ENCODE results near the gene MACROD2. TPM values are rescaled to one million over a fixed set of nuclear protein-coding genes. Genes with fewer than 3 reads are reported as not detected.

MACROD2 gene
- total RNA-seq, 1 experiment from 2014 or later = 3.7 TPM

- H3K36me3 ChIP-seq (ENCODE audit: control insufficient read depth in 1 of 2, insufficient read depth in 2 of 2, low read length in 2 of 2) = no peaks in the 10 kb centered on the region
- H3K27ac ChIP-seq (ENCODE audit: low read depth, low read length) = no peak overlapping the region
- H3K9me2 ChIP-seq (ENCODE audit: insufficient read depth) = no peaks in the 10 kb centered on the region
- H3K4me3 ChIP-seq (replicated peaks in 1 of 2; ENCODE audit: low read depth in 1 of 2, low read length in 2 of 2) = no peak overlapping the region
- ChIA-PET CTCF (no interaction called here), RAD21 (ENCODE audit: low non-redundant PET in 1 of 2, low total read pairs in 2 of 2, uncharacterized antibody in 2 of 2, unreplicated experiment in 2 of 2) (no interaction called here), POLR2A (no interaction called here)
- intact Hi-C loops (cut with micrococcal nuclease) = no loop called here
- H3K4me2 ChIP-seq (ENCODE audit: low read length) = no peak overlapping the region
- H3K27me3 ChIP-seq (ENCODE audit: insufficient read depth, low read length) = no peaks in the 10 kb centered on the region
- no peaks in the 10 kb centered on the region for H3K79me2 ChIP-seq (ENCODE audit: insufficient read depth, low read length)
- DNase-seq (ENCODE audit: low read depth, low spot score) (no peak), ATAC-seq (no peak)
- H4K20me1 ChIP-seq (ENCODE audit: insufficient read depth) = no peaks in the 10 kb centered on the region
- H3K4me1 ChIP-seq (ENCODE audit: control insufficient read depth in 1 of 2, insufficient read depth in 2 of 2, low read length in 2 of 2) = no peaks in the 10 kb centered on the region
- no peak overlapping the region for H3K9ac ChIP-seq (ENCODE audit: low read length)
- no peak overlapping the region for H2AFZ ChIP-seq (ENCODE audit: low read depth, low read length, poor library complexity, severe bottlenecking)
- no TSS peak for BruUV-seq (replicated peaks)
- no peaks in the 10 kb centered on the region for H3K9me3 ChIP-seq (ENCODE audit: control insufficient read depth in 1 of 2, insufficient read depth in 1 of 2, low read depth in 1 of 2, low read length in 2 of 2)
- TF ChIP-seq SP1 (IDR thresholded peaks at IDR 0.05; ENCODE audit: low read depth) = no peak
- TF ChIP-seq FOSL1 (IDR thresholded peaks at IDR 0.05; ENCODE audit: low read depth) = no peak
- TF ChIP-seq POLR2AphosphoS5 (IDR thresholded peaks at IDR 0.05; ENCODE audit: low read depth, low read length) = no peak
- no peak for TF ChIP-seq EZH2 (IDR thresholded peaks at IDR 0.05)
- TF ChIP-seq ATF3 (IDR thresholded peaks at IDR 0.05) = no peak
- TF ChIP-seq CBX3 (IDR thresholded peaks at IDR 0.05; ENCODE audit: low read depth) = no peak
- TF ChIP-seq SIN3A (IDR thresholded peaks at IDR 0.05; ENCODE audit: low read depth) = no peak
- TF ChIP-seq ELF1 (IDR thresholded peaks at IDR 0.05; ENCODE audit: borderline replicate concordance, low read depth) = no peak
- TF ChIP-seq CEBPB (IDR thresholded peaks at IDR 0.05; ENCODE audit: low read depth) = no peak
- TF ChIP-seq MAX (IDR thresholded peaks at IDR 0.05) = no peak
- TF ChIP-seq ZNF274 (IDR thresholded peaks at IDR 0.05; ENCODE audit: low read depth, low read length) = no peak
- TF ChIP-seq TCF7L2 (IDR thresholded peaks at IDR 0.05; ENCODE audit: borderline replicate concordance, extremely low read depth, insufficient read depth, insufficient read length) = no peak
These were observed 420.2 kb downstream of the MACROD2 start for GRCh38 chr20:14415467-14415866.

- Histone ChIP-seq H2AFZ (ENCODE audit: low read depth, low read length, poor library complexity, severe bottlenecking) (no peak overlapping the region), H3K27me3 (ENCODE audit: insufficient read depth, low read length) (no peaks in the 10 kb centered on the region), H3K79me2 (ENCODE audit: insufficient read depth, low read length) (no peaks in the 10 kb centered on the region), H3K27ac (ENCODE audit: low read depth, low read length) (no peak overlapping the region), H3K4me3 (replicated peaks in 1 of 2; ENCODE audit: low read depth in 1 of 2, low read length in 2 of 2) (no peak overlapping the region), H3K4me2 (ENCODE audit: low read length) (no peak overlapping the region), H3K36me3 (ENCODE audit: control insufficient read depth in 1 of 2, insufficient read depth in 2 of 2, low read length in 2 of 2) (no peaks in the 10 kb centered on the region), H3K9me3 (ENCODE audit: control insufficient read depth in 1 of 2, insufficient read depth in 1 of 2, low read depth in 1 of 2, low read length in 2 of 2) (no peaks in the 10 kb centered on the region), H3K4me1 (ENCODE audit: control insufficient read depth in 1 of 2, insufficient read depth in 2 of 2, low read length in 2 of 2) (no peaks in the 10 kb centered on the region), H3K9ac (ENCODE audit: low read length) (no peak overlapping the region), H3K9me2 (ENCODE audit: insufficient read depth) (no peaks in the 10 kb centered on the region), H4K20me1 (ENCODE audit: insufficient read depth) (no peaks in the 10 kb centered on the region)
- intact Hi-C loops (cut with micrococcal nuclease) = no loop called here
- no TSS peak for BruUV-seq (replicated peaks)
- ChIA-PET POLR2A (no interaction called here), CTCF (no interaction called here), RAD21 (ENCODE audit: low non-redundant PET in 1 of 2, low total read pairs in 2 of 2, uncharacterized antibody in 2 of 2, unreplicated experiment in 2 of 2) (no interaction called here)
- ATAC-seq = no peak
- no peak for DNase-seq (ENCODE audit: low read depth, low spot score)
- TF ChIP-seq POLR2A (IDR thresholded peaks at IDR 0.05; ENCODE audit: borderline replicate concordance, extremely low read depth, insufficient read depth, insufficient read length) (no peak), CEBPB (IDR thresholded peaks at IDR 0.05; ENCODE audit: low read depth) (no peak), SRF (IDR thresholded peaks at IDR 0.05; ENCODE audit: low read depth) (no peak), ZBTB33 (IDR thresholded peaks at IDR 0.05; ENCODE audit: extremely low read depth, insufficient replicate concordance, low read length) (no peak), POLR2AphosphoS5 (IDR thresholded peaks at IDR 0.05; ENCODE audit: low read depth, low read length) (no peak), CTCF (IDR thresholded peaks at IDR 0.05 in 2 of 3, conservative IDR thresholded peaks at IDR 0.05 in 1 of 3; ENCODE audit: borderline replicate concordance in 1 of 3, insufficient read depth in 1 of 3, low read depth in 2 of 3, low read length in 2 of 3) (no peak), EZH2phosphoT487 (IDR thresholded peaks at IDR 0.05; ENCODE audit: borderline replicate concordance) (no peak), RAD21 (IDR thresholded peaks at IDR 0.05; ENCODE audit: low read depth) (no peak), ELF1 (IDR thresholded peaks at IDR 0.05; ENCODE audit: borderline replicate concordance, low read depth) (no peak), TCF7L2 (IDR thresholded peaks at IDR 0.05; ENCODE audit: borderline replicate concordance, extremely low read depth, insufficient read depth, insufficient read length) (no peak), MAX (IDR thresholded peaks at IDR 0.05) (no peak)
These were observed 423.1 kb downstream of the MACROD2 start for GRCh38 chr20:14418376-14418775.

Measured in HCT116 (cell line).